ENCODE data around the gene IHH.
A peak's percentile ranks its signal among the peaks of the same experiment; 100 is the strongest.

IHH gene

DNA sequence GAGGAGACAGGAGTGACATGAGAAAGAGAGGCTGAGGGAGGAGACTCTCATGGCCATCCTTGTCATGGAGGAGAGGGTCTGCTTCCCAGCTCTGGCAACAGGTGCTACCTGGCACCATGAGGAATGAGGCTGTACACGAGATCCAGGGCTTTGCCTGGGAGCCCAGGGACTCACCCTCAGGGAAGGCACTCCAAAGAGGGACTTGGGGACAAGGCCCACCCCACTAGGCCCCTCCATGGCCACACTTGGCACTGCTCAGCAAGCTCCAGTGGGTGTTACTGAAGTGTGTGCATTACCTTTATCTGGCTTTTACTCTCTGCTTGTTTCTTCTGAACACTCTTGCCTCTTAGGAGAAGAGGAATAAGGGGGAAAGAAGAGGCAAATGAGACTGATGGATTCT lies 22.1 kb downstream of the IHH start:
- no peak for DNase-seq (ENCODE audit: low spot score)

DNA sequence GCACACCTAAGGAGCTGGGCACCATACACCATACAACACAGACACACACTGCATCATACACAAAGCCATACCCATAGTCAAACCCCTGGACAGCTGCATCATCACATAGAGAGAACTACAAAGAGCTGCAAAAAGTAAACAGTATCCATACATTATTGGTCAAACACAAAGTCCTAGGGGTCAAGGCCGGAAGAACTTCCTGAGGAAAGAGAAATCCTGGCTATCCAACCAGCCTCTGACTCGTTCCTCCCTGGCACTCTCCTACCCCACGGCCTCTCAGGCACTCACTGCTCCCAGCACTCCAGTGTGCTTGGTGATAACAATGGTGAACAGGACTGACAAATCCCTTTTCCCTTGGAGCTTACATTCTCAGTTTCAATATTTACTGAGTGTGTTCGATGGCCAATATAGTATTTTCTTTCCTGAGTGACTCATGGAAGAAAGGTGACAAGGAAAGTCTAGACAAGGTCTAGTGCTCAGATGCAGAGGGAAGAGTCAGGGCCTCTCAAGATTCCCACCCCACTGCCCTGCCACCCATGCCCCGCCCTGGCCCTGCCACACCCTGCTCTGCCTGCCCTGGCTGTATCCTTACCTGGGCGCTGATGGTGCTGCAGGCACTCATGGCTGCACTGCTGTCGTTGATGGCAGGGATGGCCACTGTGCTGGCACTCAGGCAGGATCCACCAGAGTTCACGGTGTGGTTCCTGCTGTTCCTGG lies 22.8 kb downstream of the IHH start:
- no peak for DNase-seq (ENCODE audit: low spot score)

DNA sequence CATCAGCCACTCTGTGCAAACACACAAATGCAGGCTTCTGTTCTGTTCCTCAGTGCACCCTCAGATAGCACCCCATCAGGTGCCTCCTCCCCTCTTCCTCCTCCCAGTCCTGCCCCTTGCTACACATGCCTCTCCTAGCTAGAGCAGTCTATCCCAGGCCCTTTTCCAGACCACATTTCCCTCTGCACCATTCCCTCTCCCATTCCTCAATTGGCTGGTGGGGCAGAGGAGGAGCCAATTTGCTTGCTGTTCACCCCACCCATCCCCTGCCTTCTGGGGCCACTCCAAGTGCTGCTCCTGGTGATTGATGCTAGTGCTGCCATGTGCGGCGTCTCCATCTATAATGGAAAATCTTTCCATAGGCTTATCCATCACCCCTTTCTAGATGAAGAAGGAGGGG lies 24.8 kb downstream of the IHH start:
- DNase-seq (ENCODE audit: low spot score), result no peak

DNA sequence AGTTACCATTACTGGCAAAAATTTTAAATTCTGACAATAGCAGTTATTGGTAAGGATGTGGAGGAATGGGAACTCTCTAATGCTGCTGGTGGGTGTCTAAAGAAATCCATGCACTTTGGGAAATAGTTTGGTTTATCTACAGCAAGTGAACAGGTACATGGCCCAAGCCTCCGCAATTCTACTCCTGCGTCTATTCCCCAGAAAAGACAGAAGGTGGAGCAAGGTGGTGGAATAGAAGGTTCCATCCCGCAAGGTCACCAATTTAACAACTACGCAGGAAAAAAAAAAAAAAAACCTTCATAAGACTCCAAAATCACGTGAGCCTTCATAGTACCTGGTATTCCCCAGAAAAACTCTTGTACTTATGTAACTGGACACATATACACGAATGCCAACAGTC lies 25.9 kb downstream of the IHH start:
- no peak for DNase-seq (ENCODE audit: low spot score)

DNA sequence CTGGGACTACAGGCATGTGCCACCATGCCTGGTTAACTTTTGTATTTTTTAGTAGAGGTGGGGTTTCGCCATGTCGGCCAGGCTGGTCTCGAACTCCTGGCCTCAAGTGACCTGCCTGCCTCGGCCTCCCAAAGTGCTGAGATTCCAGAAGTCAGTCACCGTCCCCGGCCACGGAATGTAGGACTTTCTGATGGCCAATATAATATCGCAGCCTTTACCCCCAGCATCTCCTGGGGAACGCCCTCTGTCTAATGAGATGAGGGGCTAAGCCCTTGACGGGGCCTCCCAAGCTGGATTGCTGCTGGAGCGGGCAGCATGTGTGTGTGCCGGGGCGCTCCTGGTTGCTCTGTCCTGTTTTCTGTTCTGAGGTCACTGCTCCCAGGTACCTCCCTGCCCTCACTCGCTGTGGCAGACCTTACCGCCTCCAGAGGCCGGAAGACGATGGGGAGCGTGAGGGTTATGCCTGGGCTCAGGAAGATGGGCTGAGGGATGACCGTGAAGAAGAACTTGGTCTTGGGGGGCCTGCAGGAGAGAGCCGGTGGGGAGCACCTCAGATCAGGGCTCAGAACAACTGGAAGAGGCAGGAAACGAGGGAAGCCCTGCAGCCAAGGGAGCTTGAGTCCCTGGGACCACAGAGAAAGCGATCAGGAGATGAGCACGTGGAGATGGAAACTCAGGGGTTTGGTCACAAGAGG lies 28.5 kb downstream of the IHH start:
- DNase-seq (ENCODE audit: low spot score), result no peak

DNA sequence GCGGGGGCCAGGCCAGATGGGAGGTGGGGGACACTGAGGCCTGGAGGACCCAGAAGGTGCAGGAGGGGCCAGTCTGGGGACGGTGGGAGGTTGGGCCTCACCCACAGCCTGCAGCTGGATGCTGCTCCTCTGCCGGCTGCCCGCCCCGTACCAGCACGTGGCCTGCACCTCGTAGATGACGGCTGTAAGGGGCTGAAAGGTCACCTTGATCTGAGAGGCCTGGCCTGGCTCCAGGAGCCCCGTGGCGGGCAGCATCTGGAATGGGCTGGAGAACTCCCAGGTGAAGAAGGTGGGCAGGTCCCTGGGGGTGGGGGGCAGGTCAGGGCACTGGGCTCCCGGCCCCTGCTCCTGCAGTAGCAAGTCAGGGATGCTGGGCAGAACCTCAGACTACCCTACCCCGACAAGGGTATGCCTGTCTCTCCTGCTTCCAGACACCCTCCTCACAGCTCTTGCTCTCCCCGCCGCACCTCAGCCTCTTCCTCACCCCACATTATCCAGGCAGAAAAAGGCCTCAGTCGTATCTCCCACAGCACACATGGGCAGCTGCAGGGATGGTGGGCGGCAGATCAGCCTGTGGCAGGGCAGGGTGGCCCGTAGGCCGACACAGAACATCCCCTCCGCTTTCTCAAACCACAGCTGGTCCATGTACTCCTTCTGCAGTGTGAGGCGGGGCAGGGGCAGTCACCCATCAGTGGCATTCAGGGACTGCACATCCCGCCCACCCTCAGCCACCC lies 29.5 kb downstream of the IHH start:
- DNase-seq (ENCODE audit: low spot score), result no peak

DNA sequence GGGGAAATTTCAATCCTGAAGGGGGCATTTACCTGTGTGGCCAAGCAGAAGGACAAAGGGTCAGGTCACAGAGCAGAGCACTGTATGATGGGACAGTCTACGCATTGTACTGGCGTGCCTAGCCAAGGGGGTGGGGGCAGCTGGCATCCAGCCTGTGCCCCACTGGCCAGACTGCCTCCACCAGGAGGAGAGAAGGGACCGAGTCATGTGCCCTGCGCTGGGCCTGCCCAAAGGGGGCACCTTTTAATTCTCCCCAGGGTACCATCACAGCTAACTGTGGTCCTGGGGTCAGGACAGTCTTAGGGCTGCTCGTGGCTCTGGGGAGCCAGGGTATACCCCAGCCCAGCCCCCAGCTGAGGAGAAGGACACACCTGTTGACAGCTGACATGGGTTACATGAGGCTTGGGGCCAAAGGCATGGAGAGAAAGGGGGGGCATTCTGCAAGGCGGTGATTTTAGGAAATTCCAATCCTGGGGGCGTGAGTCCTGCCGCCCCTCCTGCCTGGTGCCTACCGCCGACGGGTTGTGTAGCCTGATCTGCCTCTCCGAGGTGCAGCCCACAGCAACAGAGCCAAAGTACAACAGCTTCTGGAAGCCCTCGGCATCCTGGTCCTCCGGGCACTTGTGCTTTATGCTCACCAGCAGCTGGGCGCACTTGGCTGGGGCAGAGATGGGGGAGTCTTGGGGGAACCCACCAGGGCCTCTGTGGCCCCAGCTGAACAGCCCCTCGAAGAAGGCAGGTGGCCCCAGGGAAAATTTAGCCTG lies 30.4 kb downstream of the IHH start:
- DNase-seq (ENCODE audit: low spot score), result no peak

DNA sequence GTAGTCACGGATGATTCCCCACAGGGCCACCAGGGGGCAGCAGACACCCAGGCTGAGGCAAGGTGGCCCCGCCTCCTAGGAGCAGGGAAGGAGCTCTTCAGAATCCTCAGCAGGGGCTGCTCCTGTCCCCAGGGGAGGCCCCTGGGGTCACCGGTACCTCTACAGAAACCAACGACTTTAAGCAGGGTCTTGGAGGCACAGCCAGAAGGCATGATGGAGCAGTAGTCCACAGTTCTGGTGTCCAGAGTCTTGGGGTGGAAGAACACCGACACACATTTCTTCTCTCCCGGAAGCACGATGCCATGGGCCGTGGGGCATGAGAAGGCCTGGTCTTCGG lies 30.9 kb downstream of the IHH start:
- DNase-seq (ENCODE audit: low spot score), result peak; percentile 90

DNA sequence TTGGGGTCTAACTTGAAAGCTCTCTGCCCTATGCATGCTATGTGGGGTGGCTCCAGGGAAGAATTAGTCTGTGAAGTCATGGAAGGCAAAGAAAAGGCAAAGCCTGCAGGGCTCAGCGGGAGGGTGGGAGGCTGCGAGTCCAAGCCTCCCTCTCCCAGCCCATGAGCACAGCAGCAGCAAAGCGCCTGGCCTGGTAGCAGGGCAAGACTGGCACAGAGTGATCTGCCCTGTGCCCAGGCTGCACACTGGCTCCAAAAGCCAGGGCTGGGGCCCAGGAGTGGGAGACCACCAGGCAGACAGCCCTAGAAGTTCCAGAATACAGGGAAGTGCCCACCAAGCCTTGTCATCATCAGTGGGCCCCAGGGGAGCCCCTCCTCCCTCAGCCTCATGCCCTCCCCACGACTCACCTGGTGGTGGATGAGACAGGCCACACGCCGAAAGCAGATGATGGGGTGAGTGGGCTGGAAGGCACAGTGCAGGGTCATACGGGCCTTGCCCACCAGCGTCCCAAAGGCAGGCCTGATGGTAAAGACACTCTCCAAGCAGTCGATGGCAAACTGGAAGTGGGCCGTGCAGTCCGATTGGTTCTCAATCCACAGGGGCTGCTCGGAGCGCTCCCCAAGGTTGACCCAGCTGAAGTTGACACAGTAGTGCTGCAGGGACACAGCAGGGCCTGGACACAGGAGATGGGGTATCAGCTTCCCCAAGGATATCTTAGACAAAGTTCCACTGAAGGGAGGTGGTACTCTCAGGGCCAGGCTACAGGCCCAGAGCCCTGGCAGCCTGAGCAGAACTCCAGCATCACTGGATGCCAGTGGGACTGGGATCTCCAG lies 31.5 kb downstream of the IHH start:
- no peak for DNase-seq (ENCODE audit: low spot score)

DNA sequence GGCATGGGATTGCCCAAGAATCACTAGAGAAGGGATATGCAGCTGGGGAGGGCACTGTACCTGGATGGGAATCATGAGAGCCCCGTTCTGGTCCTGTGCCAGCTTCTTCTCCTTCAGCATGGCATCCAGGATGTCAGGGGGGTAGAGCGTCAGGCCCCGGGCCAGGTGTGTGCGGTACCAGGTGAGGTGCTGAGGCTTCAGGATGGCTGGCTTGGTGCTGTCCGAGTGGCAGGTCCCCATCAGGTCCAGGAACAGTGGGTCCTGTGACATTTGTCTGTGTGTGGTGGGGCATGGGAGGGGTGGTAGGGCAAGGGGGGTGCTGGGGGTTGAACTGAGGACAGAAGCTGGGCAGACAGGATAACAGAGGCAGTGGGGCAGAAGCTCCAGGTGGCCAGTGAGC lies 32.6 kb downstream of the IHH start:
- no peak for DNase-seq (ENCODE audit: low spot score)

DNA sequence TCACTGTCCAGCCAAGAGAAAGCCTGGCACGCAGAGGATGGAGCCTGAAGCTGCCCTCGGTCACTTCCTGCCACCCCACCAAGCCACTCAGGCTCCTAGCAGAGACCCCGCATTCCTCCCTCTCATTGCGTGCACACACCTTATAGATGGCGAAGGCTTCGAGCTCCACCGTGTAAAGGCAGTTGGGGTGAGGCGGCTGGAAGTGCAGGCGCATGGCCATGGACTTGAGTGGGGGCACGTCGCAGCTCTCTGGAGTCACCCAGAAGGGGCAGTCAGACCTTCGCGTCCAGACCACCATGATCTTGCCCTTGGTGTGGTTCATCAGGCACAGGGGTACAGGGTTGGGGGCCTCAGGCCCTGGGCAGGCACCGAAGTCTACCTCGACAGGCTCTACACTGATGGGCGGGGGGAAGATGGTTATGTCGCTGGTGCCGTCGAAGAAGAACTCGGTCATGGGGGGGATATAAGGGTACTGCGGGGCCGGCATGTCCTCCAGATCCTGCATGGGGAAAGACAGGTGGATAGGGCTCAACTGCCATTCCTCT lies 33.1 kb downstream of the IHH start:
- no peak for DNase-seq (ENCODE audit: low spot score)

DNA sequence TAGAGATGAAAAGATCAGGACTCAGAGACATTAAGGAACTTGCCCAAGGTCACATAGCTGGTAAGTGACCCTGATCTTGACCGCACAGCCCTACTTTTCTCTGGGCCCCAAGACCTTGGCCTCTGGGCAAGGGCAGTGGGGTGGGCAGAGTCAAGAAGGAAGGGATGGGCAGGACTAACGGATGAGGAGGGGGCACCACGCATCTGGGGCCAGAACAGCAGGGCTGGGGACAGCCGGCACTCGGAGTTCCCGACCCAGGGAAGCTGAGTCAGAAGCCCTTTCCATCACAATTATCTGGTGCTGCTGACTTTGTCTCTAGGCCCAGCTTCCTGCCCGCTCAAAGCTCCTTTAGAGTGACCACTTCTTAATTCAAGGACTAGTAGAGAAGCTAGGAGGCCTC lies 33.8 kb downstream of the IHH start:
- no peak for DNase-seq (ENCODE audit: low spot score)

DNA sequence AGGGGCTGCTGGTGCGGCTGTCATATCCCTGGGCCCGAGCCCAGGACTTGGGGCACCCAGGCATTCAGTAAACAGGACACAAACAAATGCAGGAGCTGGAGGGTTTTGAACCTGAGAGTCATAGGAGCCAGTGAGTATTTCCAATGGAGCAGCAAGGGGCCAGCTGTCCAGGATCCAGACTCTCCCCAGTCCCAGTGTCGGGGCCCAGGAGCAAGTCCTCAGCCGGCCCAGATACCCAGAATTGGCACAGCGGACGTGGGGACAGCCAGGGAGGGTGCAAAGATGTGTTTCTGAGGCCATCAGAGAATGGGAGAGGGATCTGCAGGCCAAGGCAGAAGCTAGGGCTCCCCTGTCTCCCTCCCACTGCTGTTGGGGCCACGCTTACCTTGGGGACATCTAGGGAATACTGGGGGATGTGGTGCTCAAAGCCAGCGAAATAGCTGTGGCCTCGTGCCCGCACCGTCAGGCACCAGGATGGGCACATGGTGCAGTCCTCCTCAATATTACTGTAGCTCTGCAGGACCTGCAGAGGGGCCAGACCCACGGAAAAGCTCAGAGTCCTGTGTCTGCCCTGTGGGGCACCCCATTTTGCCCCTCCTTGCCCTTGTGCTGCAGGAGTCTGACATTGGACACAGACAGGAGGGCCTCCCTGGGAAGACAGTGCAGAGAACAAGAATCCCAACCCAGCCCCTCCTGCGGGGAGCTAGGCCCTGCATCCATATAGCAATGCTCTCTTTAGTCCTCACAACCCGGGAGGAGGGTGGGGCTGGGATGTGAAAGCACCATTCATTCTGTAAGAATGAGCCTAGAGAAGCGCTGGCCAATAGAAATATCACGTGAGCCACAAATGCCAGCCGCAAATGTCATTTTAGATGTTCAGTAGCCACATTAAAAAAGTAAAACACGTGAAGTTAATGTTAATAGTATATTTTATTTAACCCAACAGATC lies 34.8 kb downstream of the IHH start:
- DNase-seq (ENCODE audit: low spot score), result no peak

DNA sequence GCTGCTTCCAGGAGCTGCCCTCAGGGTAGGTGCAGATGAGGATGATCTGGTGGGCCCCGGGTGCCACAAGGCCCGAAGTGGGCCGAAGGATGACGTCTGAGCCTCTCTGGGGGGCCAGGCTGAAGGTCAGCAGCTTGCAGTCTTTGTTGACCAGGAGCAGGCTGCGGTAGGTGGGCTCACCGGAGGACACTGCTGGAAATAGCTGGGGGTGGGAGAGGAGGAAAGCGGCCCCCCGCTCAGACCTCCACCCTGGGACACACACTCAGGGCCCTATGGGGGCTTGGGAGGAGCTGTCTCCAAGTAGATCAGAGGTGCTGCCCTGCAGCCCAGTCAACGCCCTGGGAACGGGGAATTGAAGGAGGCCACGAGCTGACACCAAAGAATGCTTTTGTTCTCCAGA lies 36.7 kb downstream of the IHH start:
- DNase-seq (ENCODE audit: low spot score), result no peak

DNA sequence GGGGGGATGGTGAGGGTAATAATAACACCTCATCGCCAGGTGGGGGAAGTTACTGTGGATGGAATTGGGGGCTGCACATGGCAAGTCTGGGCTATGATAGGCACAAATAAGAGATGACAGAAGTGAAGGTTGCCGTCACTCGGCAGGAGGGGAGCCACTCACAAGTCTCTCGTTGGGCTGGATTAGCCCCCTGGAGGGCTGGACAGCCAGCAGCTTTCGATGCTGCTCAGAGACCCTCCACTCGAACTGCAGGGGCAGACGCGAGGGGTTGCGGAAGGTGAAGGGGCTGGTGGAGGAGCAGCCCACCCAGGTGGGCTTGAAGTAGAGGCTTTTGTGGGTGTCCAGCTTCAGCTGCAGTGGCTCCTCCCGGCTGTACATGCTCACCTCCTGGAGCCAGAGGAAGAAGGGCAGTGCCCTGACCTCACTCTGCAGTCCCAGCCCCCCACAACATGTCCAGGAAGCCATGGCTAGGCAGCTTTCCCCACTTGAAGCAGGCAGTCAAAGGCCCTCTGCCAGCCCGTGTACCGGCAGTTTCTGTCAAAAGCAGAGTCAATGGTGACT lies 37.6 kb downstream of the IHH start:
- DNase-seq (ENCODE audit: low spot score), result no peak

DNA sequence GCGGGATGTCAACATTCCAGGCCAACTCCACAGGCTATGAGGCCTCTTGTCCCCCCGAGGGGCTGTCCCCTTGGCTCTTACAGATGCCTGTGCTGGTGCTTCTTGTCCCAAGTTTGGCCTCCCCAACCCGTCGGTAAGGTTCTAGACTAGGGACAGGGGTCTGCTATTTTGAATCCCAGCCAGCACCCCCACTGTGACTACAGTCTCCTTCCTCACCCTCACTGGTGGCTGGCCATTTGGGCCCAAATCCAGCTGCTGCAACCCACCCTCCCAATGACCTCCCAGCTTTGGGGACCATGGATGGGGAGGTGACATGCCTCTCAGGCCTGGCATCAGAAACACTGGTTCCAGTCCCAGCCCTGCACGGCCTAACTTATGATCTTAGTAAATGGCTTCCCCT lies 38.1 kb downstream of the IHH start:
- DNase-seq (ENCODE audit: low spot score), result no peak

DNA sequence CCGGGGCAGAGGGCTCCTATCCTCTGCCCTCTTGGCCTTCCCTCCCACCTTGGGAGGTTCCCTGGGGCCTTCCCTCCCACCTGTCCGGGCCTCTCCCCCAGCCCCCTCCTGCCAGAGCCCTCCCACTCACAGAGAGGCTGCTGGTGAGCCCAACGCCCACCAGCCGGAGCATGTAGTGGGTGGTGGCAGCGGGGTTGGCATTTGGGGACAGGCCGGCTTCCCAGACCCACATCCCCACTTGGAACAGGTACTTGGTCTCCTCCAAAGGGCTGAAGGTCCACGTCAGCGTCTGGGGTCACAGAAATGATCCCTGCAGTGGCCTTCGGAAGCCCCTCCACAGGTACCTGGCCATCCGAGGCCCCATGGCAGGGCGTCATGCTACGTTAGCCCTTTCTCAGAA lies 38.7 kb downstream of the IHH start:
- DNase-seq (ENCODE audit: low spot score), result no peak

DNA sequence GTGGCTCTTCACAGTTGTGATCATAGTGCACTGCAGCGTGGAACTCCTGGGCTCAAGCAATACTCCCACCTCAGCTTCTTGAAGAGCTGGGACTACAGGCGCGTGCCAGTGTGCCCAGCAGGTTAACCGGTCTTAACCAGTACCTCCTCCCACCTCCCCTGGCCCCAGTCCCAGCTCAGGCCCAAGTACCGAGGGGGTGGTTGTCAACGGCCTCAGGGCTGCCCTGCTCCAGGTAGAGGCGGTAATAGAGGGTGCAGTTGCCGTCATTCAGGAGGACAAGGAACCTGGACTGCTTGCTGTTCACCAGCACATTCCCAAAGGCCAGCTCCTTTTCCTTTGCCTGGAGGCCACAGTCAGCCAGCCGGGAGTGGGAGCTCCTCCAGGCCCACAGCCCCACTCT lies 39.1 kb downstream of the IHH start:
- no peak for DNase-seq (ENCODE audit: low spot score)

DNA sequence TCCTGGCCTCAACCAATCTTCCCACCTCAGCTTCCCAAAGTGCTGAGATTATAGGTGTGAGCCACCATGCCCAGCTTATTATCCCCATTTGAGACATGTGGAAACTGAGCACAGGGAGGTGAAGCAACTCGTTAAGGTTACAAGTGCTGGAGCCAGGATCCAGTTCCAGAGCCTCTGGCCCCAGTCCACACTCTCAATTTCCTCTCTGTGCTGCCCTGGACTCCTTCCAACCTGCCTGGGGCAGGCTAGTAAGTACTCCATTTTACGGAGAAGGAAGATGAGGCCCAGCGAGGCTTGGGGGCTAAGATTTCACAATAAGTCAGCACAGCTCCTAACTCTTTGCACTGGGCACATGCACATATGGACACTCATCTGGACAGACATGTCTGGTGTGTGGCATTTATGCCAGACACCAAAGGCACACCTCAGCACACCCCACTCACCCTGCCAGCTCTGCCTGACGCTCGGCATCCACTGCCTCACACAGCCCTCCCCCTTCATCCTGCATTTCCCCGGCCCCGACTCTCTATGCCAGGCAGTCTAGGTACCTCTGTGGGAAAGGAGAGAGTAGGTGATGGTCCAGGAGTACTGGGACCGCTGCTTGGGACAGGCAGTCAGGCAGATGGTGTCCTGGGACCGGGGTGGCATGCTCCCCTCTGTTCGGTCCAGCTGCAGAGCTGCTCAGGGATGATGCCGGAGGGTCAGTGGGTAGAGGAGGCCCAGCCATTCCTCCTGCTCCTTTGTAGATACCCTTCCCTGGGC lies 39.9 kb downstream of the IHH start:
- DNase-seq (ENCODE audit: low spot score), result no peak

Measured in AG08395 (cell line).